ENCODE results near the gene KCNN3.

GRCh38 chr1:154765970-154766369, 104.1 kb downstream of the KCNN3 start:
- TF ChIP-seq POLR2AphosphoS5 (IDR thresholded peaks at IDR 0.05; ENCODE audit: low read depth, low read length) (no peak), POLR2A (IDR thresholded peaks at IDR 0.05; ENCODE audit: low read depth, low read length) (no peak), TAF1 (IDR thresholded peaks at IDR 0.05; ENCODE audit: borderline replicate concordance, low read depth, low read length) (no peak)
